Measurements from ENCODE around the gene GALNT2. TPM values are rescaled to one million over a fixed set of nuclear protein-coding genes. Genes with fewer than 3 reads are reported as not detected.

GALNT2 gene
- polyA plus RNA-seq, 1 of the 3 experiments (the other 2 are of a cell fraction), result 118 TPM

DNA sequence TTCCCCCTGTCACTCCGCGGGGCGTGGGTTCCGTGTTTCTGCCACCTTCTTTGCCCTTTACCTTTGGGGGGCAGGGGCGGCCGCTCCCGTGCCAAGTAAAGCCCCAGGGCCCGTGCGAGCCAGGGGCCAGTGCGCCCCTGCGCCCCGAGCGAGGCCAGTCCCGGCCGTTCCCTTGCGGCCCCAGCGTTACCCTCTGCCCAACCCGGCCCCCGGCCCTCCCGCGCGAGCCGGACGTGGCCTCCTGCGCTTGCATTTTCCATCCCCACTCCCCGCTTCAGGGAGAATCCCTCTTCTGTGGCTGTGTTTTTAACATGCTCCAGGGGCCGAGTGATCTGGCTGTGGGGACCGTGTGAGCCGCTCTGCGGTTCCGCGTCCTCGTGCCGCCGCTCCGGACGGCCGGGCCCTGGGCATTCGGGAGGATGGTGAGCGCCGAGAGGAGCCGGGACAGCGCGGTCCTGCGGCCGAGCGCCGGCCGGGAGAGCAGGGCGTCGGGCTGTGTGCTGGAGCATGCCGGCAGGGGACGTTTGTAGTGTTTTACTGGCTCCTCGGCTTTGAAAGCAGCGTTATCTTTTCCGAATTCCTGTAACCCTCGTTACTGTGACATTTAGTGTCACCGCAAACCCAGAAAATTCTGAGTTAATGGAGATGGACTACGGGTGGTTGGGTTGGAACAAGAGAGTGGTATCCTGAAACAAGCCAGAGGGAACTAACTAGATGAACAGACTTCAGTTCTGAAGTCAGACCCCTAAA lies 1.0 kb downstream of the GALNT2 start:
- H3F3A ChIP-seq (replicated peaks; ENCODE audit: insufficient read depth), result peaks cover 18% of the 10 kb centered on the region
- no peaks in the 10 kb centered on the region for H3K9me2 ChIP-seq
- no peaks in the 10 kb centered on the region for H3K9me3 ChIP-seq
- H3K27ac ChIP-seq (ENCODE audit: low read depth in 2 of 2, low read length in 1 of 2), result peak overlapping the region; percentile 68 to 91
- ChIA-PET CTCF (interaction anchor here (1.7 to 2.7 kb wide), 2 partner anchors 36 to 407 kb away, joined by 5 to 10 read pairs; no protein-coding TSS in a partner anchor), POLR2A (no interaction called here)
- TF ChIP-seq EZH2phosphoT487 (IDR thresholded peaks at IDR 0.05; ENCODE audit: borderline replicate concordance, low read depth) (no peak), RAD21 (IDR thresholded peaks at IDR 0.05; ENCODE audit: low read length) (peak; percentile 13; the same call in 1 of the 2 replicates)
- TF ChIP-seq, protein P1, sequence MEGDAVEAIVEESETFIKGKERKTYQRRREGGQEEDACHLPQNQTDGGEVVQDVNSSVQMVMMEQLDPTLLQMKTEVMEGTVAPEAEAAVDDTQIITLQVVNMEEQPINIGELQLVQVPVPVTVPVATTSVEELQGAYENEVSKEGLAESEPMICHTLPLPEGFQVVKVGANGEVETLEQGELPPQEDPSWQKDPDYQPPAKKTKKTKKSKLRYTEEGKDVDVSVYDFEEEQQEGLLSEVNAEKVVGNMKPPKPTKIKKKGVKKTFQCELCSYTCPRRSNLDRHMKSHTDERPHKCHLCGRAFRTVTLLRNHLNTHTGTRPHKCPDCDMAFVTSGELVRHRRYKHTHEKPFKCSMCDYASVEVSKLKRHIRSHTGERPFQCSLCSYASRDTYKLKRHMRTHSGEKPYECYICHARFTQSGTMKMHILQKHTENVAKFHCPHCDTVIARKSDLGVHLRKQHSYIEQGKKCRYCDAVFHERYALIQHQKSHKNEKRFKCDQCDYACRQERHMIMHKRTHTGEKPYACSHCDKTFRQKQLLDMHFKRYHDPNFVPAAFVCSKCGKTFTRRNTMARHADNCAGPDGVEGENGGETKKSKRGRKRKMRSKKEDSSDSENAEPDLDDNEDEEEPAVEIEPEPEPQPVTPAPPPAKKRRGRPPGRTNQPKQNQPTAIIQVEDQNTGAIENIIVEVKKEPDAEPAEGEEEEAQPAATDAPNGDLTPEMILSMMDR (IDR thresholded peaks at IDR 0.05), result 0 out of 2 replicates have a peak, but pooled peaks have one; percentile 15
- peak overlapping the region; percentile 90 for H3K9ac ChIP-seq
- H3K36me3 ChIP-seq (replicated peaks in 1 of 2; ENCODE audit: control insufficient read depth in 1 of 2, insufficient read depth in 2 of 2, low read length in 1 of 2), result no peaks in the 10 kb centered on the region
- WGBS (ENCODE audit: low lambda C conversion rate), result under 1% methylated on average over 15 of the region's 59 CpGs
- DNase-seq, result peak; percentile 79
- H3K27me3 ChIP-seq (ENCODE audit: insufficient read depth), result no peaks in the 10 kb centered on the region
- peak overlapping the region; percentile 91 for H3K4me2 ChIP-seq
- peaks cover 56% of the 10 kb centered on the region for H3K79me2 ChIP-seq (ENCODE audit: insufficient read depth)
- H3K4me1 ChIP-seq (ENCODE audit: control insufficient read depth in 1 of 2, insufficient read depth in 2 of 2, low read depth in 1 of 2, low read length in 1 of 2), result peaks cover 22 to 27% of the 10 kb centered on the region in 2 experiments
- H3K4me3 ChIP-seq (ENCODE audit: low read depth in 2 of 2, low read length in 1 of 2), result peak overlapping the region; percentile 97 to 98
- H4K20me1 ChIP-seq (ENCODE audit: insufficient read depth), result peaks cover 51% of the 10 kb centered on the region
- peak overlapping the region; percentile 86; the same call in 1 of the 2 replicates for H2AFZ ChIP-seq (ENCODE audit: low read depth)

DNA sequence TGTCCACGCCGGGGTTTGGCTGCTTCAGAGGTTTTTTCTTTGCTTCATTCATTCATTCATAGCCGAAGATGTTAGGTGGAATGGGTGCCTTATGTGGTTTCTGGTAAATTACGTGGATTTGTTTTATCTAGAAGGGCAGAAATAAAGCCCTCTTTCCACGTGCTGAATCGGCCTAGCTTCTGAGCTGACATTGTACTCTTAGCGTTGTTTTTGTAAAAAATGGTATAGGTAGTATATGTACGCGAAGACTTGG lies 1.5 kb downstream of the GALNT2 start:
- Histone ChIP-seq H3K9me2 (no peaks in the 10 kb centered on the region), H3F3A (replicated peaks; ENCODE audit: insufficient read depth) (peaks cover 23% of the 10 kb centered on the region), H3K4me1 (ENCODE audit: control insufficient read depth in 1 of 2, insufficient read depth in 2 of 2, low read depth in 1 of 2, low read length in 1 of 2) (peaks cover 27 to 31% of the 10 kb centered on the region in 2 experiments), H4K20me1 (ENCODE audit: insufficient read depth) (peaks cover 55% of the 10 kb centered on the region), H3K27me3 (ENCODE audit: insufficient read depth) (no peaks in the 10 kb centered on the region), H3K9ac (peak overlapping the region; percentile 90), H3K79me2 (ENCODE audit: insufficient read depth) (peaks cover 60% of the 10 kb centered on the region), H2AFZ (ENCODE audit: low read depth) (no peak overlapping the region), H3K36me3 (replicated peaks in 1 of 2; ENCODE audit: control insufficient read depth in 1 of 2, insufficient read depth in 2 of 2, low read length in 1 of 2) (no peaks in the 10 kb centered on the region), H3K9me3 (no peaks in the 10 kb centered on the region), H3K4me2 (peak overlapping the region; percentile 91), H3K27ac (ENCODE audit: low read depth in 2 of 2, low read length in 1 of 2) (peak overlapping the region in 1 of 2 experiments; percentile 68; a peak in 1 of 4 replicates), H3K4me3 (ENCODE audit: low read depth in 2 of 2, low read length in 1 of 2) (peak overlapping the region; percentile 97 to 98)
- ChIA-PET CTCF (interaction anchor here (1.7 to 2.7 kb wide), 2 partner anchors 36 to 407 kb away, joined by 5 to 10 read pairs; no protein-coding TSS in a partner anchor), POLR2A (no interaction called here)
- TF ChIP-seq TAF1 (IDR thresholded peaks at IDR 0.05; ENCODE audit: borderline replicate concordance, low read depth, low read length), result no peak
- TF ChIP-seq, protein P1 (IDR thresholded peaks at IDR 0.05), result no peak
- no peak for DNase-seq
- WGBS (ENCODE audit: low lambda C conversion rate), result 23% methylated on average over 9 of the region's 9 CpGs
